A549 (cell line): Measurements from ENCODE around the gene VPS51.

Experiments used
- CHD2 ChIP-seq: fragments of 150-350 bp; IDR thresholded peaks from 2 replicates; pipeline ENCODE4 v1.6.1; 2014; ENCODE audit warnings: low read length; ENCODE audit not compliant: partially characterized antibody
- CTCF ChIP-seq: fragments of >200 bp; sonication (Bioruptor Twin); formaldehyde crosslinking; IDR thresholded peaks from 3 replicates; pipeline ENCODE4 v1.5.1; 2016
- JUNB ChIP-seq: fragments of >200 bp; sonication (Bioruptor Twin); formaldehyde crosslinking; IDR thresholded peaks from 2 replicates; pipeline ENCODE4 v1.6.1; 2016
- MAFK ChIP-seq: fragments of 450-650 bp; IDR thresholded peaks from 2 replicates; pipeline ENCODE4 v1.6.1; 2014; ENCODE audit not compliant: partially characterized antibody
- MAX ChIP-seq: IDR thresholded peaks from 2 replicates; pipeline ENCODE4 v1.6.1; 2012
- PBX3 ChIP-seq: IDR thresholded peaks from 2 replicates; pipeline ENCODE4 v1.6.1; 2012
- POLR2A ChIP-seq: IDR thresholded peaks from 2 replicates; pipeline ENCODE4 v1.6.1; 2012; ENCODE audit warnings: mild to moderate bottlenecking, low read length
- REST ChIP-seq: fragments of 200-600 bp; sonication (generic); IDR thresholded peaks from 2 replicates; pipeline ENCODE4 v1.6.1; 2016; ENCODE audit warnings: antibody characterized with exemption, mild to moderate bottlenecking, moderate library complexity
- SREBF2 ChIP-seq: fragments of 450-650 bp; IDR thresholded peaks from 2 replicates; pipeline ENCODE4 v1.6.1; 2014; ENCODE audit warnings: mild to moderate bottlenecking, moderate library complexity

GRCh38 chr11:65077451-65077850, 18.6 kb upstream of the VPS51 start:
- TF ChIP-seq MAX (no peak), CTCF (no peak), CHD2 (no peak), MAFK (no peak), PBX3 (no peak), REST (no peak), JUNB (no peak), SREBF2 (no peak), POLR2A (no peak)
